ENCODE measurements around the gene CXCR4.

The CXCR4 gene

DNA sequence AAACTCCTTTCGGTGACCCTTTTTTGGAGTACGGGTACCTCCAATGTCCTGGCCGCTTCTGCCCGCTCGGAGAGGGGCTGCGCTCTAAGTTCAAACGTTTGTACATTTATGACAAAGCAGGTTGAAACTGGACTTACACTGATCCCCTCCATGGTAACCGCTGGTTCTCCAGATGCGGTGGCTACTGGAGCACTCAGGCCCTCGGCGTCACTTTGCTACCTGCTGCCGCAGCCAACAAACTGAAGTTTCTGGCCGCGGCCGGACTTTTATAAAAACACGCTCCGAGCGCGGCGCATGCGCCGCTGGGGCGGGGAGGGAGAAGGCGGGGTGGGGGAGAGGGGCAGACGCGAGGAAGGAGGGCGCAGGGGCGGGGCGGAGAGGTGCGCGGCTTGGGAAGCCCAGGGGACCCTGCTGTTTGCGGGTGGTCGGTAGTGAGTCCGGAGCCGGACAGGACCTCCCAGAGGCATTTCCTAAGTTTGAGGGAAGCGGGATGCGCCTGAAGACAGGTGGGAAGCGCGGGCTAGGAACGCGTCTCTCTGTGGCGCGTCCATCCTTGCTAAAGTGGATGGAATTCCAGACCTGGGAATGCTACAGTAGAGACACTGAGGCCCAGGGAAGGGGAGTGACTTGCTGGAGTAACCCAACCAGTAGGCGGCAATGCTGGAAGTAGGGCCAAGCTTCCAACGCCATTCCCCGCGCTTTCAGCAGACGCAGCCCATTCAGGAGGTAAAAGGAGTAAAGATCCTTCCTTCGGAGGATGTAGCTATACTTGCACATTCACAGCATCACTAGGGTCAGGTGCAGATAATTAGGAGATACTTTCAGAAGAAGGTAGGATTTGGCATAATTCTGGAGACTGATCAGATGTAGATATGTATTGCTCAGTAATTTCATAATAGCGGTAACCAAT is at the start of gene CXCR4:
CXCR4 (minus strand) TSS at position 241 of the 910 bp plus-strand sequence; CDS start at position 152, 89 bp downstream.
- peak; percentile 93 for DNase-seq (ENCODE audit: low read depth)

DNA sequence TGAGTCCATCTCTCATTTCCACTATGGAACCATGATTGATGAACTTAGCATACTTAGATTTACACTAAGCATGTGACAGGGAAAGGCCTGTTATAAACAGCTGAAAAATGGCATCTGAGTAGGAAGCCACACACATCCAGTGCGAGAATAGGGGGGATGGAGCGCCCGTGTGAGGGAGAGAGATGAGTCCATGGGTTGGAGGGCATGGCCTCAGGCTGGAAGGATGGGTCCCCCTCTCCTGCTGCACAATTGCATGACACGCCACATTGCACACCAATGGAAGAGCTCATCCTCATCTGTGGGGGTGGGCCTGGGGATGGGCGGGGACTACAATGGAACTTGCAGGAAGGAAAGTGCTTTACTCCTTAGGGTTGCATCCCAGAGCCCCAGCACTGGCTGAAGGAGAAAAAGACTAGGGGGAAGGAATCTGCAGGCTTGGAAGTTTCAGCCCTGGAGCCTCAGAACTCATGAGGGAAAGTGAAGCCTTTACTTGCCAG is 46.4 kb upstream of the CXCR4 start:
- DNase-seq (ENCODE audit: low read depth), result no peak

DNA sequence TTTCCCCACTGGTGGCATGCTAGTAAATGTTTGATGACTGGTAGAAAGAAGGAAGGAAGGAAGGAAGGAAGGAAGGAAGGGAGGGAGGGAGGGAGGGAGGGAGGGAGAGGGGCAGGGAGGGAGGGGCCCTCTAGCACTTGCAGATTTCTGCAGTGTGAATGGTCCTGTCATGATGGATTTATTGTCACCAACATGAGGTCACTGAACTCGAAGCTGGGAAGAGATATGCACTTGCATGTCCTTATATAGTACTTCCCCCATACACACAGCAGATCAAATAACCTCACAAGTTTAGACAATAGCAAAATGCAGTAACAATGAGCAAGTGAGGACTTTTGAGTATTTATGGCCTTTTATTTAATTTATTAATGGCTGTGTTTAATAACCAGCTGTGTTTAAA is 44.5 kb upstream of the CXCR4 start:
- no peak for DNase-seq (ENCODE audit: low read depth)

DNA sequence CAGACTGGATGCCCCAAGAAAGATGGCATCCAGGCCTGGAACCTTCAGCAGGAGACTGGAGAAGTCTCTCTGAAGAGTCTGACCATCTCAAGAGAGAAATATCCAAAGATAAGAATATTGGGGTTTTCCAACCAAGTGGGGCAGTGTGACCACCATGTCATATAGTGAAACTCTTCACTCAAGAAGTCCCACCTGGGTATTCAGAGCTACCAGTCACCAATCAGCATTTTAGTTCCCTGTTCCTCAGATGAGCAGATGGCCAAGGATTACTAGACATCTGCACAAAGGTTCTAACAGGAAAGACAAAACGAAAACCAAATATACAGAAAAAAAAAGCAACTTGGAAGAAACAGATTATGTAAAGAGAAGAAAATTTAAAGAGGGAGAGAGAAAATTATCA is 38.5 kb upstream of the CXCR4 start:
- DNase-seq (ENCODE audit: low read depth), result no peak

DNA sequence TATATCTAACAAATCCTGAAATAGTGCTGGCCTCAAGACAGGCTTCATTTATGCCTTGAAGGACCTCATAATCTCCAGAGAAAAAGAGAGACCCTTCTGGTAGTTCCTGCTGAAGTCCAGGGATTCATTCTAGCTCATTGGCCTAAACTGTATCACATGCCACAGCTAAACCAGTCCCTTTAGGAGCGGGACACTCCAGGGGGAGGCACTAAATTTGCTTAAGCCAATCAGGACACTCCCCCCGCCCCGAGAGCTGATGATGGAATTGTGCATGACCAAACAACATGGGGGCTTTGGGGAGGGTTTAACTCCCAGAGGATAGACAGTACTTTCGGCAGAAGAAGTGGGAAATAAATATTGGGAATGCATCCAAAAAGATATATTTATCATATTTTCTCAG is 36.4 kb upstream of the CXCR4 start:
- no peak for DNase-seq (ENCODE audit: low read depth)

DNA sequence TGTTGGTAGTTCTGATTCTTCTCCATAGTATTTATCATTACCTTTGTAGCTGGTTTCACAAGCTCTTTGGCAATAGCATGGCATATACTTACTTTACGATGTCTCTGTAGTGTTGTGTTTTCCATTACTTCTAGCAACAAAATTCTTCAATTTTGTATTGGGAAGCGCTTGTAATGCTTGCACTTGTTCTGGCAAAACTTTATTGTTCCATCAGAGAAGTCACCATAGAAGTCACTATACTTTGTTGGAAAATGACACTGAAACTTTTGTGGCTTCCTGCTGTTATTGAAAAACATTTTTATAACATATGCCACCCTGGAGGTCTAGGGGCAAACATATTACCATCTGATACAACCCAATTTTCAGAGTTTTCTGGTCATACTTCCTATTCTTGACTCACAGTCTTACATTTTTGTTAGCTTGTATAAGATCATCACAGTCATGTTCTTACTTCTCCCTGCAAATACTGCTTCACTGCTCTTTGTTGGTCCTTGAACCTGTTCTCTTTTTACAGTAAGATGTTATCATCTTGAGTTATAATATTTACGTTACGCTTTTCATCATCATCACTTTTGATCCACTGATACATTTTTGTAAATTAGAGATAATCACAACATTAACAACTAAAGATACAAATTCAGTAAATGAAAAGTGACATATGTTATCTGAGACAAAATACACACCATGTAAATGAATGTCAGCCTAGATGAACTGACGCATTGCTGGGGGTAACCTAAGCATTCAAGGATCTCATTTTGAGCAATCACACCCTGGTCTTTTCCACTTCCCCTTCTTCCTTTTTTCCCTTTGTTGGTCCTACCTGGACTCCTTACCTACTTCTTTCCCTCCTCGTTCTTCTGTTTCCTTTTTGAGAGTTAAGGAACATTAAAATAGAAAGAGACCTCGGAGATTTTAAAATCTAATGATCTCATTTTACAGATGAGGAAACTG is 33.3 kb upstream of the CXCR4 start:
- DNase-seq (ENCODE audit: low read depth), result no peak

DNA sequence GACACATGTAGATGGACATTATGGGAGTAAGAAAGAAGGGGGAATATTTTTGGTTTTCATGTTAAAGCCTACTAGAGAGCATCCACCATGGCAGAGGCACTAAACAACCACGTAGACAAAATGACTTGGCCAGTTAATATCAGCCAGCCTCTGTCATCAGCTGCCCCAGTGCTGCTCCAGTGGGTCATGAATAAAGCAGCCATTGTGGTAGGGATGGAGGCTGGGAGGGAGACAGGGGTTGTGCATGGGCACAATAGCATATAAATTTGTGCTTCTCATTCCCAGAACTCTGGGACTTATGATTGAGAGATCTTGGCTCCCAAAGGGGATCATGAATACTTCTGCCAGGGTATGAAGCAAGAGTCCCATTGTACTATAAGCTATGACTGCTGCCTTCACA is 31.1 kb upstream of the CXCR4 start:
- no peak for DNase-seq (ENCODE audit: low read depth)

DNA sequence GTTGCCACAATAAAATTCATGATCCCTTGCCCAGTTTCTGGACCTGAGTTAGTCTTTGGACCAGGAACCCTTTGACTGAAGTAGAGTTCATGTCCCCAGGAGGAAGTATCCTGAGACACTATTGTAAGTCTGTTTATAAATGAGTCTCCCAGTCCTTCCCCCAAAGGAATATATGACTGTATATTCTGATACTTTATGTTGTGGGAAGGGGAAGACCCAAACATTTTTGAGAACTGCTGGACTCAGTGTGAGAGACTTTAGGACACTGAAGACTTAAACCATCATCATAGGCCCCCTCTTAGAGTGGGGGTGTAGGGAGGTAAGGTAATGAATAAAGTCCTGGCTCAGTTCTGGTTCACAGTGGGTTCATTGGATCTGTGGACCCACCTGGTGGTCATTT is 28.6 kb upstream of the CXCR4 start:
- no peak for DNase-seq (ENCODE audit: low read depth)

DNA sequence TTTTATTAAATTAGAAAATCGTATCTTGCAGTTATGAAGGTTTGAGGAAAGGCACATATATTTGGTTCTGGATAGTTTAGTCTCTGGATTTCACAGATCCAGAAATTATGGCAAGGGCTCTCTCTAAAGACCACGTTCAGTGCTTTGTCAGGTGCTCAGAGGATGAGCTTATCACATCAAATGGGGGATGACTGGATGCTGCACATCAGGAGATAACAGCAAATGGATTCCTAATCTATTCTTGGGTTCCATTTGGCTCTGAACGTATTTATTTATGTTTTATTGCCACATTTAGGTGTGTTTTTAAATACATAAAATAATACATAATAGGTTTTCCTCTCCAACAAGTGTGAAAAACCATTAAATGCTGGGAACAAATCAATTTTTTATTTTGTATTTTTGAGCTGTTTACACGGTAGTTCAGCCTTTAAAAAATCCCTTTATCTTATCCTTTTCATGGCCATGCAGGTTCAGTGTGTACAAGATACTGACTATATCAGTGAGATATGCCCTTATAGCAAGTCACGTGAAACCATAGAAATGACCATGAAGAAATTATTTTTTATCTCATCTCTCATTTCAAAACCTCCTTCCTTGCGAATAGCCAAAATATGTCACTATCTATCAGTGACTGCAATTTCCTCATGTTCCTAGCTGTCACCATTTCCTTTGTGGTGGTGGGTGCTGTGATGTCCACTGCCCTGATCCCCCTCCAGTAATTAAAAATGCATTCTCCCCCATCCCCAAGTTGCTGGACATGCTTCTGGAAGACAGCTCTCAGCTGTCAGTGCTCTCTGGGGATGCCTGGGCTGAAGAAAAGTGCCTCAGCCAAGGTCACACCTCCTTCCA is 25.9 kb upstream of the CXCR4 start:
- DNase-seq (ENCODE audit: low read depth), result no peak

DNA sequence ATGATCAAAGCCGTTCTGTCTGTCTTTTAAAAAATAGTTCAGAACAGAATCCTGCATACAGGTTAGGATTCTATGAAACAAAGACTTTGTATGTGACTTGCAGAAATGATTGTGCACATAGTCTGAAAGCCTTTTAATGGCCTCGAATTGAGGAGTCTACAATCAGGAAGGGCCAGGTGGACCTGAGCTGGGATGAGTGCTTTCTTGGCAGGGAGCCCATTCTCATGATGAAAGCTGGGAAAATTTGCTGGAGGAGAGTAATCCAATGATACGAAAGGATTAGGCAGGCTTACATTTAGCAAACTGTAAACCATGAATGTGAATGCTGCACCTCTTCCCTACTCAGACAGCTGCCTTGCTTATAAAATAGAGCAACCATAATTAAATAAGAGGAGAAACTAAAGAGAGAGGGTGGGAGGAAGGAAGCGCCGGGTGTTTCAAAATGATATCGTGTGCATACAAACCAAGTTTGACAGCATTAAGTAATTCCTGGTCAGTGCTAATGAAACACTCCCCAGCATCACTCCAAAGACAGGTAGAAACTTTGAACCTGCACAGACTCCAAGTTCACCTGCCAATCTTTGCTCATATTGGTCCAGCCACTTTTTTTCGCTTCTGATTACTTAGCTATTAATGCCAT is 23.7 kb upstream of the CXCR4 start:
- DNase-seq (ENCODE audit: low read depth), result no peak

DNA sequence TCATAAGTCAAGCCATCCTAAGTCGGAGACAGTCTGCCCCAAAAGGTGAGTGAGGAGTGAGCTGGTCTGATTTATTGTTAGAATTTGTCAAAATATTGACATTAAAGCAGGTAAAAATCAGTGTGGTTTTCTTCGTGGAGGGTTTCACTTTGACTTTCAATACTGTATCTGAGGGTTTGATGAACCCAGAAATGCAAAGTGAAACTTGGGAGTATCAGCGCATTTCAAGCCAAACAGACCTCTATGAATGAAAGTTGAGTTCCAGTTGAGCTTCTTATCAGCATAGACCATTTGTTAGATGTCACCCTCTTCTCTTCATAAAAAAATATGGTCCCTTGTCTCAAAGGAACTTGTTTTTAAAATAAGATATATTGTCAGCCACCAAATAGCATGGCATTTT is 21.7 kb upstream of the CXCR4 start:
- DNase-seq (ENCODE audit: low read depth), result no peak

DNA sequence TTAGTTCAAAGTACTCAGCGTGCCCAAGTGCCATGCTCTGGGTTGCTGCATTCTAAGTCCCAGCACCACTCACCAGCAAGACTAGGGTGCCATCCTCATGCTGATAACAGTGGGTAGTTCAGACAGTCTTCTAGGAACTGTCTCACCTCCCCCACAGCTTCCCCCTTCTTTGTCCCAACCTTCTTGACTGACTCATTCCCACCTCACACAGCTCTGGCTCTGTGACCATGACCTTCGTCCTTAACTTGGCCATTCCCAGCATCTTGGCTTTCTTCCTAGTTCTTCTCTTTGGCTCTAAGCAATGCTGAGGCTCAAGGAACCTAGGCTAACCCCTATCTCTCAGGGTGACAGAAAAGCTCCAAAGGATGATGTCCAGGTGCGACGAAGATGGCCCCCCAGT is 20.0 kb upstream of the CXCR4 start:
- DNase-seq (ENCODE audit: low read depth), result no peak

DNA sequence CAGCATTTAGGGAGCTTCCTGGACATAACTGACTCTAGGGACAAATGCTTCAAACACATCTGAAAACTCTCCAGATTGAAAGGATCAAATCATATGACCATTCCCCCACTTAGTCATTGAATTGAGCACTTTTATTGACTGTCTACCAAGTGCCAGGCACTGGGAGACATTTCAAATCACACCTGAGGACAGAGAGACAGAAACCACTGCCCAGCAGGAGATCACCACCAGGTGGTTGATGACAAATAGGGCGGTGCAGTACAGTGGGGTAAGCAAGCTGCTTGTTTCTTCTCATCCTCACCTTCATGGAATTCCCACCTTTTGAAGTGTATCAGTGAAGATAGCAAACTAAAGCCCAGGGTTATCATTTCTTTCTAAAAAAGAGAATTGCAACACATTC is 19.0 kb upstream of the CXCR4 start:
- DNase-seq (ENCODE audit: low read depth), result no peak

DNA sequence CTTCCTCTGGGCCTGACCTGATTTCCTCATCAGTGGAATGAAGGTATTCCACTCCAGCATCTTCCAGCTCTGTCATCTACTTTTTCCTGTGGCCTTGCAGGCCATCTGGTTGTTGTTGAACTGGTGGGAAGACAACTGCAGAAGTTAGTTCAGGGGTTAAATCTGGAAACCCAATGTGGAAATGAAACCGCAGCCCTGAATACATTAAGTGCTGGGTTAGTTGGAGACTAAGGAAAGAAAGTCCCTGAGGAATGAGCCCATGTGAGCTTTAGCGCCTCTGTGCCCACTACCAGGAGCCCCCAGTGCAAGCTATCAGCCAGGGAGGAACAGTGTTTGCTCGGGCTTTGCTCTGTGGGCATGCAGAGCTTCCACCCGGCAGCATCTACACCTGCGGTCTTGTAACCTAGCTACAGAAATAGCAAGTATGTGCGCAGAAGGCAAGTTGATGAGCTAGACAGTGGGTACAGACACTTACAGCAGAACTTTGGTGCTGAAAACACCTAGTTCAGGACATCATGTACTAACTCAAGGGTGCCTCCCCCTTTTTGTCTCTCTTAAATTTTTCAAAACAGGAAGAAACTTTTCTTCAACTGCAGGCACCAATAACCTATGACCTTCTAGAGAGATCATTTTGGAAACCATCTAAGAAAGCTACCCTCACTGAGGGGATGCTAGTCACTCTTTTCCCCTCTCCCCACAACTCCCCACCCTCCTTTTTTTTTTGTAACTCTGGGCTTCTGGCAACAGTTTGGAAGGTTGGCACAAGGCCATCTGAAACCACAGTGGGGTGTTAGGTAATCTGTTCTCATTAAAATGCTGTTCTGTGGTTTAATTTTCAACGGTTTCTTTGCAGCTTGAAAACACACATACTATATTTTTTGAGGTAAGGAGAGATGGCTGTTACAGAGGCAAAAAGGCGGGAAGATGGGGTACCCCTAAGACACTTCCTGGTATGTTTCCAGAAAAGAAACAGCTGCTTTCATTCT is 18.3 kb upstream of the CXCR4 start:
- DNase-seq (ENCODE audit: low read depth), result peak; percentile 61

DNA sequence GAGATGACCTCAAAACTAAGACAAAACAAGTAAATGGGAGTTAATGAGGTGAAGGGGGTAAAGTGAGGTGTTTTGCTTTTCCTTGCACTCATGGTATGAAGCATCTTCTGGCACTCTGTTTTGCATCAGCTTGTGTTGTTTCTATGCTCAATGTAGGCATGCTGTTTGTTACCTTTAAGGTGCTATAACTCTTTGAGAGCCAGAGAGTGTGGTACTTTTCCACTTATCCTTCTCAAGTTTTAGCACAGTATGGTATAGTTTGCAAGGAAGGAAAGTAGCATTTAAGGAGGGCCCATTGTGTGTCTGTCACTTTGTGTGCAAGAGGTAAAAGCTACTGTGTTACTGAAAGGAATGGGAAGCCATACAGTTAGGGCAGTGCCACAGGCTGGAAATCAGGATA is 17.5 kb upstream of the CXCR4 start:
- no peak for DNase-seq (ENCODE audit: low read depth)

DNA sequence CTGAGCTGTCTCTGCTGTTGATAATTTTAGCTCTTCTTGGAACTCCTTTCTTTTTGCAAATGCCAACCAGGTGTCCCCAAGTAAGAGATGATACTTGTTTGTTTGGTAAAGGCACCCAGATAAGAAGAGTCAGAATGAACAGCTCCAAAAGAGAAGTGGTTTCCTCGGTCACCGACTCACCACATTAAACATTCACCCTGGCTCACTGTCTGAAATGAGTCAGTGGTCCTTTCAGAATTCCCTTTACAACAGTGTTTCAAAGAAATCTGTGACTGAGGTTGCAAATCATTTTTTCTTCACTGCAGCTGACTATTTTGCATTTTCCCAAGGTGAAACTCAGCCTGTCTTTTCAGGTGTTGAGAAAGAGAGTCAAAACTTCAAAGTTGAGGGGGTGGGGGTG is 16.2 kb upstream of the CXCR4 start:
- DNase-seq (ENCODE audit: low read depth), result no peak

DNA sequence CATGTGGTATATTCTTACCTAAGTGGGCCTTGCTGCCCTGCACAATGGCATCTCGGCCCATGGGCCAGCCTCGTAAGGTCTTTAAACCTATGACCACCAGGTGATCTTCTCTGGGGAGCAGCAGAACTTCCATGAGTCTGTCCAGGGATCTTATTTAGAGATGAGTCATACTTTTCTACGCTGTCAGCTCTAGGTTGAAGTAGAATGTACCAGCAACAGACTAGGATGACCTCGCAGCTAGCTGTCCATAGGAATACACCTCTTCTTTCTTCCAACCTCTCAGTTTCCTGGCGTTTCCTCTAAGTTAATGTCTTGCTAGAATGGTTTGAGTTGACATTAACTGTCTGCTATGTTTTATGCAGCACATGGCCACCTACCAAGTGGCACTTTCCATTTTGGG is 15.6 kb upstream of the CXCR4 start:
- no peak for DNase-seq (ENCODE audit: low read depth)

DNA sequence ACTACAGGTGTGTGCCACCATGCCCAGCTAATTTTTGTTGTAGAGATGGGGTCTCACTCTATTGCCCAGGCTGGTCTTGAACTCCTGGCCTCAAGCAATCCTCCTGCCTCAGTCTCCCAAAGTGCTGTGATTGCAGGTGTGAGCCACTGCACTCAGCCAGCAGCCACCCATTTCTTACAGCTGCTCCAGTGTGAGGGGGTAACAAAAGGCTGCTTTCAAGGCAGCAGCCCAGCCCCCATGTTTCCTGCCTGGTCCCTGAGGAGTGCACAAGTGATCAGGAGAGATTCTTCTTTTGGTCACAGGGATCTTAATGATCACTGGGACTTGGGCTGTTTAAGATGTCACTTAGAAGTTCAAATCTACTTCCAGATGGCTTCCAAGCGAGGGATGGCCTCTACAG is 15.2 kb upstream of the CXCR4 start:
- DNase-seq (ENCODE audit: low read depth), result no peak

DNA sequence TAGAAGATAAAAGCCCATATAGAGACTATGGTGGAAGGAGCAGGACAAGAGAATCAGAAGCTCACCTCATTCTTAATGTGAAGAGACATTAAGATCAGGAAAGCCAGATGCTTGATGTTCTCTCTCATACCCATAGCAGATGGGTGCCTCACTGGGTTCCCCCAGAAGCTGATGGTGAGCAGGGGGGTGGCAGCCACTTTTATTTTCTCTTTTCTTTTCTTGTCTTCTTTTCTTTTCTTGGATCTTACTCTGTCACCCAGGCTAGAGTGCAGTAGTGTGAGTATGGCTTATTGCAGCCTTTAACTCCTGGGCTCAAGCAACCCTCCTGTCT is 14.8 kb upstream of the CXCR4 start:
- DNase-seq (ENCODE audit: low read depth), result no peak
